HEK293 (cell line): ENCODE results near the gene SPRED3.

ENCODE experiments used
- BCL11B ChIP-seq: fragments of 450-650 bp; formaldehyde crosslinking; IDR thresholded peaks from 2 replicates; pipeline ENCODE4 v1.5.1; 2016; ENCODE audit warnings: low read depth, missing biosample characterization, missing genetic modification characterization
- BCL6B ChIP-seq: fragments of 450-650 bp; formaldehyde crosslinking; IDR thresholded peaks from 2 replicates; pipeline ENCODE4 v1.5.1; 2017; ENCODE audit warnings: missing biosample characterization, missing genetic modification characterization
- EGR2 ChIP-seq: fragments of 450-650 bp; formaldehyde crosslinking; IDR thresholded peaks from 2 replicates; pipeline ENCODE4 v1.5.1; 2016; ENCODE audit warnings: low read depth, missing biosample characterization, missing genetic modification characterization
- INSM2 ChIP-seq: fragments of 450-650 bp; formaldehyde crosslinking; IDR thresholded peaks from 2 replicates; pipeline ENCODE4 v1.5.1; 2016; ENCODE audit warnings: missing biosample characterization, missing genetic modification characterization
- KLF1 ChIP-seq: fragments of 450-650 bp; formaldehyde crosslinking; IDR thresholded peaks from 2 replicates; pipeline ENCODE4 v1.5.1; 2016; ENCODE audit warnings: missing biosample characterization, missing genetic modification characterization
- KLF10 ChIP-seq: fragments of 450-650 bp; IDR thresholded peaks from 2 replicates; pipeline ENCODE4 v1.5.1; 2018; ENCODE audit warnings: missing biosample characterization, mild to moderate bottlenecking, missing genetic modification characterization
- PRDM1 ChIP-seq: fragments of 450-650 bp; formaldehyde crosslinking; IDR thresholded peaks from 2 replicates; pipeline ENCODE4; 2016; ENCODE audit warnings: missing biosample characterization, missing genetic modification characterization
- SP2 ChIP-seq: fragments of 450-650 bp; formaldehyde crosslinking; IDR thresholded peaks from 2 replicates; pipeline ENCODE4 v1.5.1; 2016; ENCODE audit warnings: missing biosample characterization, missing genetic modification characterization
- SP3 ChIP-seq: fragments of 450-650 bp; formaldehyde crosslinking; IDR thresholded peaks from 2 replicates; pipeline ENCODE4 v1.5.1; 2016; ENCODE audit warnings: missing biosample characterization, missing genetic modification characterization
- TCF7L2 ChIP-seq: IDR thresholded peaks from 2 replicates; pipeline ENCODE4 v1.6.1; 2011; ENCODE audit warnings: low read depth, mild to moderate bottlenecking, inconsistent platforms, low read length, moderate library complexity, borderline replicate concordance
- ZBTB17 ChIP-seq: fragments of 450-650 bp; formaldehyde crosslinking; IDR thresholded peaks from 2 replicates; pipeline ENCODE4 v1.5.1; 2016; ENCODE audit warnings: missing biosample characterization, missing genetic modification characterization
- ZBTB20 ChIP-seq: fragments of 450-650 bp; formaldehyde crosslinking; IDR thresholded peaks from 2 replicates; pipeline ENCODE4 v1.5.1; 2016; ENCODE audit warnings: missing biosample characterization, missing genetic modification characterization
- ZBTB21 ChIP-seq: fragments of 450-650 bp; formaldehyde crosslinking; IDR thresholded peaks from 2 replicates; pipeline ENCODE4 v1.5.1; 2017; ENCODE audit warnings: missing biosample characterization, missing genetic modification characterization
- ZEB2 ChIP-seq: fragments of 450-650 bp; formaldehyde crosslinking; IDR thresholded peaks from 2 replicates; pipeline ENCODE4 v1.5.1; 2016; ENCODE audit warnings: missing biosample characterization, missing genetic modification characterization
- ZNF10 ChIP-seq: fragments of 450-650 bp; formaldehyde crosslinking; IDR thresholded peaks from 2 replicates; pipeline ENCODE4 v1.5.1; 2017; ENCODE audit warnings: missing biosample characterization, missing genetic modification characterization
- ZNF148 ChIP-seq: fragments of 450-650 bp; formaldehyde crosslinking; IDR thresholded peaks from 2 replicates; pipeline ENCODE4 v1.5.0; 2017; ENCODE audit warnings: missing biosample characterization, missing genetic modification characterization, borderline replicate concordance
- ZNF23 ChIP-seq: fragments of 450-650 bp; formaldehyde crosslinking; IDR thresholded peaks from 2 replicates; pipeline ENCODE4 v1.5.1; 2016; ENCODE audit warnings: missing biosample characterization, missing genetic modification characterization, borderline replicate concordance
- ZNF239 ChIP-seq: fragments of 450-650 bp; formaldehyde crosslinking; IDR thresholded peaks from 2 replicates; pipeline ENCODE4 v1.5.1; 2016; ENCODE audit warnings: missing biosample characterization, missing genetic modification characterization
- ZNF26 ChIP-seq: fragments of 450-650 bp; formaldehyde crosslinking; IDR thresholded peaks from 2 replicates; pipeline ENCODE4 v1.5.1; 2016; ENCODE audit warnings: missing biosample characterization, missing genetic modification characterization
- ZNF274 ChIP-seq, 2 experiments: fragments of 200-500 bp in 1 of 2; fragments of 450-650 bp in 1 of 2; sonication (Bioruptor generic) in 1 of 2; formaldehyde crosslinking in 1 of 2; IDR thresholded peaks; 2 replicates each; pipeline versions ENCODE4 v1.5.1 to v1.6.1; 2014 to 2016; ENCODE audit warnings: borderline replicate concordance in 1 of 2, inconsistent platforms in 1 of 2, low read length in 1 of 2, missing biosample characterization in 1 of 2, missing genetic modification characterization in 1 of 2
- ZNF416 ChIP-seq: fragments of 450-650 bp; formaldehyde crosslinking; IDR thresholded peaks from 2 replicates; pipeline ENCODE4 v1.5.1; 2016; ENCODE audit warnings: missing biosample characterization, missing genetic modification characterization
- ZNF501 ChIP-seq: fragments of 450-650 bp; formaldehyde crosslinking; IDR thresholded peaks from 2 replicates; pipeline ENCODE4 v1.5.1; 2016; ENCODE audit warnings: missing biosample characterization, missing genetic modification characterization
- ZNF560 ChIP-seq: fragments of 450-650 bp; formaldehyde crosslinking; IDR thresholded peaks from 2 replicates; pipeline ENCODE4 v1.5.1; 2017; ENCODE audit warnings: missing biosample characterization, missing genetic modification characterization, borderline replicate concordance
- ZNF610 ChIP-seq: fragments of 450-650 bp; formaldehyde crosslinking; IDR thresholded peaks from 2 replicates; pipeline ENCODE4 v1.5.1; 2016; ENCODE audit warnings: missing biosample characterization, missing genetic modification characterization, borderline replicate concordance
- ZNF621 ChIP-seq: fragments of 450-650 bp; formaldehyde crosslinking; IDR thresholded peaks from 2 replicates; pipeline ENCODE4 v1.5.1; 2017; ENCODE audit warnings: missing biosample characterization, missing genetic modification characterization
- ZNF623 ChIP-seq: fragments of 450-650 bp; formaldehyde crosslinking; IDR thresholded peaks from 2 replicates; pipeline ENCODE4 v1.5.1; 2016; ENCODE audit warnings: missing biosample characterization, missing genetic modification characterization
- ZNF629 ChIP-seq: fragments of 450-650 bp; formaldehyde crosslinking; IDR thresholded peaks from 2 replicates; pipeline ENCODE4 v1.5.1; 2017; ENCODE audit warnings: missing biosample characterization, missing genetic modification characterization
- ZNF658 ChIP-seq: fragments of 450-650 bp; formaldehyde crosslinking; IDR thresholded peaks from 2 replicates; pipeline ENCODE4; 2016; ENCODE audit warnings: missing biosample characterization, missing genetic modification characterization
- ZNF660 ChIP-seq: fragments of 450-650 bp; IDR thresholded peaks from 2 replicates; pipeline ENCODE4 v1.5.1; 2018; ENCODE audit warnings: missing biosample characterization, mild to moderate bottlenecking, missing genetic modification characterization
- ZNF791 ChIP-seq: fragments of 450-650 bp; formaldehyde crosslinking; IDR thresholded peaks from 2 replicates; pipeline ENCODE4 v1.5.1; 2016; ENCODE audit warnings: missing biosample characterization, missing genetic modification characterization
- ZSCAN4 ChIP-seq: fragments of 450-650 bp; formaldehyde crosslinking; IDR thresholded peaks from 2 replicates; pipeline ENCODE4 v1.5.1; 2017; ENCODE audit warnings: missing biosample characterization, missing genetic modification characterization
- ZXDB ChIP-seq: fragments of 450-650 bp; formaldehyde crosslinking; IDR thresholded peaks from 2 replicates; pipeline ENCODE4 v1.5.1; 2016; ENCODE audit warnings: missing biosample characterization, missing genetic modification characterization

The SPRED3 gene

GRCh38 chr19:38402967-38403674, 14.6 kb downstream of the SPRED3 start, which contains the start of gene FAM98C (continued):
- peak; percentile 73; the same call in 1 of the 2 replicates for TF ChIP-seq INSM2
- TF ChIP-seq ZNF560 (tag by site-specific recombination) = no peak
- no peak for TF ChIP-seq ZNF658 (tag by site-specific recombination)
- TF ChIP-seq EGR2 (tag by site-specific recombination) = peak; percentile 100
- TF ChIP-seq ZNF610 = no peak; the same call in 1 of the 2 replicates
- TF ChIP-seq ZNF239 (tag by site-specific recombination) = peak; percentile 82; the same call in 1 of the 2 replicates
- TF ChIP-seq ZNF501 (tag by site-specific recombination) = peak; percentile 62; the same call in 1 of the 2 replicates
- TF ChIP-seq ZNF23 (tag by site-specific recombination) = no peak
- TF ChIP-seq ZEB2 (tag by site-specific recombination) = peak; percentile 97
- peak; percentile 98 for TF ChIP-seq ZXDB (tag by site-specific recombination)
- TF ChIP-seq ZNF274 (IDR thresholded peaks at IDR 0.05; ENCODE audit: low read length) = no peak
- no peak for TF ChIP-seq ZNF274 (tag by site-specific recombination; IDR thresholded peaks at IDR 0.05; ENCODE audit: borderline replicate concordance)
- TF ChIP-seq ZNF791 (tag by site-specific recombination) = peak; percentile 34; the same call in 1 of the 2 replicates
- no peak; the same call in 1 of the 2 replicates for TF ChIP-seq ZNF148 (tag by site-specific recombination)
- peak; percentile 99 for TF ChIP-seq SP3
- no peak; the same call in 1 of the 2 replicates for TF ChIP-seq PRDM1 (tag by site-specific recombination)
- TF ChIP-seq ZSCAN4 = peak; percentile 82
- peak; percentile 78 for TF ChIP-seq ZNF629
- no peak for TF ChIP-seq BCL6B (tag by site-specific recombination)
- TF ChIP-seq ZNF26 = no peak
- TF ChIP-seq ZBTB21 = peak; percentile 23; the same call in 1 of the 2 replicates
- TF ChIP-seq ZNF10 = peak; percentile 91
- peak; percentile 76; the same call in 1 of the 2 replicates for TF ChIP-seq KLF10 (tag by site-specific recombination)
- peak; percentile 98 for TF ChIP-seq SP2 (tag by site-specific recombination)
- TF ChIP-seq ZBTB20 = peak; percentile 95
- peak; percentile 76; the same call in 1 of the 2 replicates for TF ChIP-seq ZNF660 (tag by site-specific recombination)
- peak; percentile 93 for TF ChIP-seq KLF1 (tag by site-specific recombination)
- peak; percentile 20; the same call in 1 of the 2 replicates for TF ChIP-seq ZNF623
- no peak for TF ChIP-seq ZNF621
- no peak for TF ChIP-seq TCF7L2
- peak; percentile 77; the same call in 1 of the 2 replicates for TF ChIP-seq ZBTB17
- no peak for TF ChIP-seq ZNF416 (tag by site-specific recombination)
- peak; percentile 86; the same call in 1 of the 2 replicates for TF ChIP-seq BCL11B (tag by site-specific recombination)
